Cortex of kidney (tissue), 1 donor: Measurements from ENCODE around the gene SDR42E1.

Experiments used
- DNase-seq: peaks from one replicate; lab custom pipeline; 2025; lab: John Stamatoyannopoulos, UW

SDR42E1 gene

DNA sequence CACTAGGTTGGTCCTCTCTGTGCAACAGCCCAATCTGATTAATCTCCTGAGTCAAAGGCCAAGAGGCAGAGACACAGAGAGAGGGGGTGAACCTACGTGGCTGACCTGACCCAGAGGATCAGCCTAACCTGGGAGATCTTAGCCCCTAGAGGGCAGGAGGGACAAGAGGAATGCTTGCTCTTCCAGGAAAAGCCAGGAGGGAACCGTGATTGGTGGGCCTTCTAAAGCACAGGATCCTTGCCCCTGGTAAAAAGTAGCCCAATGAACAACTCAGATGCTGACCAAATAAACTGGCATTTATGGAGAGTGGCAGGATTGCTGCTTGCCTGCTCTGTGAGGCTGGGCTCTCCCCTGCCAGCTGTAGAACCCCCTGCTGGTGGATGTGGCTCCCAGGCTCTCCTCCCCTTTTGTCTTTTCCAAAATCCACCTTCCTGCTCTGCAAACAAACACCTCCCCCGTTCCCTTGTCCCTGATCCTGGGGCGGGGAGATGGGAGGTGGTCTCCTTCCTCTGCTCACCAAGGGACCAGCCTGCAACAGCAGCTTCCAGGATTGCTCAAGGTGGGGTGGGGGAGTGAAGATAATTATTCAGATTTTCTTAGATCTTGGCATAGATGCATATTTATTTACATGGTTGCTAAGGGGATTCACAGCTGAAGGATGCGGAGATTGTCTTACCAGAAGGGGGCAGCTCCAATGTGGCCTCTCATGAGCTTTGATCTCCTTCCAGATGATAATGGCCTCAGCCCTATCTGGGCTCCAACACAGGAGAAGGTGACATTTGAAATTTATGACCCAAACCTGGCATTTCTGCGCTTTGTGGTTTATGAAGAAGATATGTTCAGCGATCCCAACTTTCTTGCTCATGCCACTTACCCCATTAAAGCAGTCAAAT lies 71.9 kb downstream of the SDR42E1 start:
- no peak for DNase-seq
